NB4 (cell line): ENCODE data around the gene CCDC97.

ENCODE experiments used
- DNase-seq: peaks from one replicate; pipeline ENCODE4 v3.0.0; 2010; ENCODE audit warnings: low read depth
- H3K4me3 ChIP-seq: one replicate; pipeline ENCODE4 v1.5.1; 2011; ENCODE audit warnings: mild to moderate bottlenecking, low read depth, low read length, moderate library complexity
- CTCF ChIP-seq: IDR thresholded peaks from one replicate; pipeline ENCODE4 v1.5.1; 2012; ENCODE audit warnings: low read depth, low read length
- MAX ChIP-seq: IDR thresholded peaks from 2 replicates; pipeline ENCODE4 v1.6.1; 2011; ENCODE audit warnings: low read depth, low read length
- MYC ChIP-seq: IDR thresholded peaks from 2 replicates; pipeline ENCODE4 v1.6.1; 2011; ENCODE audit warnings: low read depth, low read length
- POLR2A ChIP-seq: IDR thresholded peaks from 2 replicates; pipeline ENCODE4 v1.6.1; 2011; ENCODE audit warnings: mild to moderate bottlenecking; ENCODE audit not compliant: insufficient read length; ENCODE audit errors: extremely low read depth

The CCDC97 gene

GRCh38 chr19:41319500-41320184 lies 9.7 kb downstream of the CCDC97 start:
- H3K4me3 ChIP-seq, result no peak overlapping the region
- DNase-seq, result no peak
- TF ChIP-seq MAX (no peak), CTCF (no peak), POLR2A (no peak)

- no peak overlapping the region for H3K4me3 ChIP-seq
- TF ChIP-seq CTCF (no peak), POLR2A (no peak), MYC (no peak), MAX (no peak)
- DNase-seq, result no peak
Observed at GRCh38 chr19:41320185-41320518, 10.2 kb downstream of the CCDC97 start.

- no peak overlapping the region for H3K4me3 ChIP-seq
- TF ChIP-seq POLR2A (no peak), MAX (no peak), MYC (no peak), CTCF (no peak)
- no peak for DNase-seq
Observed at GRCh38 chr19:41320568-41320967, 10.6 kb downstream of the CCDC97 start.

GRCh38 chr19:41321204-41321599 lies 11.2 kb downstream of the CCDC97 start:
- no peak overlapping the region for H3K4me3 ChIP-seq

GRCh38 chr19:41321600-41322270 lies 11.8 kb downstream of the CCDC97 start:
- peak; percentile 53 for DNase-seq
- TF ChIP-seq POLR2A (no peak), CTCF (peak; percentile 45), MYC (no peak)
- H3K4me3 ChIP-seq, result no peak overlapping the region

More at GRCh38 chr19:41321204-41321599, 11.2 kb downstream of the CCDC97 start:
- TF ChIP-seq POLR2A (no peak), CTCF (no peak), MYC (no peak), MAX (no peak)
- no peak for DNase-seq

GRCh38 chr19:41322451-41322850 lies 12.5 kb downstream of the CCDC97 start:
- no peak overlapping the region for H3K4me3 ChIP-seq
- no peak for DNase-seq
- TF ChIP-seq POLR2A, result no peak
- TF ChIP-seq MAX, result no peak
- no peak for TF ChIP-seq CTCF
- no peak for TF ChIP-seq MYC
